GM12891 (cell line): ENCODE measurements around the gene PITPNB.

ENCODE experiments used
- PAX5 ChIP-seq: IDR thresholded peaks from 2 replicates; pipeline ENCODE4 v1.6.1; 2011; ENCODE audit warnings: low read length, moderate library complexity, mild to moderate bottlenecking; ENCODE audit not compliant: insufficient read depth, severe bottlenecking
- POLR2A ChIP-seq: IDR thresholded peaks from 2 replicates; pipeline ENCODE4 v1.6.1; 2011; ENCODE audit warnings: low read depth, low read length, control low read depth
- POLR2AphosphoS5 ChIP-seq: IDR thresholded peaks from 2 replicates; pipeline ENCODE4 v1.6.1; 2011; ENCODE audit warnings: low read depth, low read length, control low read depth
- POU2F2 ChIP-seq: IDR thresholded peaks from 2 replicates; pipeline ENCODE4 v1.6.1; 2011; ENCODE audit warnings: low read depth, mild to moderate bottlenecking, control low read depth, low read length, moderate library complexity
- SPI1 ChIP-seq: IDR thresholded peaks from 2 replicates; pipeline ENCODE4 v1.6.1; 2011; ENCODE audit warnings: low read depth, low read length, control low read depth
- TAF1 ChIP-seq: IDR thresholded peaks from 2 replicates; pipeline ENCODE4 v1.6.1; 2011; ENCODE audit warnings: low read depth, low read length, control low read depth

DNA sequence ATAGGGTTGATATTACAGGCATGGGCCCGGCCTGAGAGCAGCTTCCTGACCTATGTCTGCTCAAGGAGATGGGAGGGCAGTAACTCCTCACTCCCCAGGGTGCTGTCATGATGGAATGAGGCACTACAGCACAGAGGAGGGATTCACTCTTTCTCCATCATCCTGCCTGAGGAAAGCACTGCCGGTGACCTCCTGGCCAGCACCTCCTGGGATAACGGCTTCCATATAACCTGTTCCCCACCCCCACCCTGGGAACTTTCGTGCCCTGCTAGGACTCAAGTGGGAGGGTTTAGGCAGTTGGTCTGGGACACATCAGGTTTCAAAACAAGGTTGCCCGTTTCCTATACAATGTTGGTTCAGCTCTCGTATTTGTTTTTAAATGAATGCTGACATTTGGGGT is 74.8 kb downstream of the PITPNB start:
- no peak for TF ChIP-seq POLR2A
- TF ChIP-seq SPI1 = no peak
- TF ChIP-seq TAF1 = no peak
- TF ChIP-seq POLR2AphosphoS5 = no peak
- TF ChIP-seq PAX5 = no peak
- no peak for TF ChIP-seq POU2F2
